MM.1S (cell line): ENCODE measurements around the gene LSM14B.

Source experiments
- DNase-seq: peaks from one replicate; pipeline ENCODE4 v3.0.0-alpha.2; 2015
- H2AFZ ChIP-seq: fragments of 300-600 bp; sonication (generic); 2 replicates; pipeline ENCODE4 v1.6.0; 2016; ENCODE audit warnings: antibody characterized with exemption, low read length
- H3F3A ChIP-seq: fragments of 300-600 bp; sonication (generic); 2 replicates; pipeline ENCODE4 v1.6.1; 2016; ENCODE audit warnings: mild to moderate bottlenecking, antibody characterized with exemption, low read length, moderate library complexity, mixed read lengths; ENCODE audit not compliant: insufficient read depth
- H3K27ac ChIP-seq: fragments of 300-600 bp; sonication (generic); 2 replicates; pipeline ENCODE4 v1.5.1; 2016; ENCODE audit warnings: mild to moderate bottlenecking, low read length
- H3K27me3 ChIP-seq: fragments of 300-600 bp; sonication (generic); replicated peaks from 2 replicates; pipeline ENCODE4 v1.6.0; 2016; ENCODE audit warnings: low read length; ENCODE audit not compliant: insufficient read depth
- H3K36me3 ChIP-seq: fragments of 300-600 bp; sonication (generic); replicated peaks from 2 replicates; pipeline ENCODE4 v1.6.1; 2016; ENCODE audit warnings: mild to moderate bottlenecking, low read length, mixed read lengths; ENCODE audit not compliant: insufficient read depth
- H3K4me1 ChIP-seq: fragments of 300-600 bp; sonication (generic); 2 replicates; pipeline ENCODE4 v1.6.1; 2016; ENCODE audit warnings: low read length, mixed read lengths
- H3K4me2 ChIP-seq: fragments of 300-600 bp; sonication (generic); 2 replicates; pipeline ENCODE4 v1.6.0; 2016; ENCODE audit warnings: low read depth, low read length
- H3K4me3 ChIP-seq: fragments of 300-600 bp; sonication (generic); 2 replicates; pipeline ENCODE4 v1.5.1; 2016; ENCODE audit warnings: low read length, mixed read lengths
- H3K79me2 ChIP-seq: fragments of 300-600 bp; sonication (generic); 2 replicates; pipeline ENCODE4 v1.6.1; 2016; ENCODE audit warnings: mixed run types, low read length, mixed read lengths
- H3K9ac ChIP-seq: fragments of 300-600 bp; sonication (generic); 2 replicates; pipeline ENCODE4 v1.6.1; 2016; ENCODE audit warnings: low read length, mixed read lengths
- H3K9me2 ChIP-seq: fragments of 300-600 bp; sonication (generic); replicated peaks from 2 replicates; pipeline ENCODE4 v1.6.1; 2016; ENCODE audit warnings: mild to moderate bottlenecking, low read length, mixed read lengths; ENCODE audit not compliant: insufficient read depth
- H3K9me3 ChIP-seq: fragments of 300-600 bp; sonication (generic); replicated peaks from 2 replicates; pipeline ENCODE4 v1.6.1; 2016; ENCODE audit warnings: mild to moderate bottlenecking, low read length, mixed read lengths; ENCODE audit not compliant: insufficient read depth
- H4K20me1 ChIP-seq: fragments of 300-600 bp; sonication (generic); 2 replicates; pipeline ENCODE4 v1.6.1; 2016; ENCODE audit warnings: mild to moderate bottlenecking, low read length, moderate library complexity, mixed read lengths; ENCODE audit not compliant: insufficient read depth
- CTCF ChIP-seq: fragments of 300-600 bp; sonication (generic); IDR thresholded peaks from 2 replicates; pipeline ENCODE4 v1.5.1; 2016; ENCODE audit warnings: antibody characterized with exemption, low read length, mixed read lengths
- EZH2 ChIP-seq: fragments of 300-600 bp; sonication (generic); optimal IDR thresholded peaks from 2 replicates; pipeline ENCODE3; 2017; ENCODE audit warnings: low read depth, mild to moderate bottlenecking, antibody characterized with exemption, low read length, mixed read lengths
- EZH2phosphoT487 ChIP-seq: fragments of 300-600 bp; sonication (generic); IDR thresholded peaks from 2 replicates; pipeline ENCODE4 v1.6.1; 2018; ENCODE audit warnings: antibody characterized with exemption, low read length

The LSM14B gene

GRCh38 chr20:62151225-62151624 lies 28.9 kb downstream of the LSM14B start:
- Histone ChIP-seq H4K20me1 (0 out of 2 replicates have a peak, but pooled peaks cover 3% of the 10 kb centered on the region), H3K27ac (no peak overlapping the region), H3K4me1 (no peaks in the 10 kb centered on the region), H3K36me3 (no peaks in the 10 kb centered on the region), H3K9ac (no peak overlapping the region), H2AFZ (no peak overlapping the region), H3K4me2 (no peak overlapping the region), H3K79me2 (peaks cover 80% of the 10 kb centered on the region), H3K4me3 (no peak overlapping the region), H3K9me2 (no peaks in the 10 kb centered on the region), H3K27me3 (no peaks in the 10 kb centered on the region), H3F3A (no peaks in the 10 kb centered on the region), H3K9me3 (no peaks in the 10 kb centered on the region)
- DNase-seq: no peak
- TF ChIP-seq EZH2phosphoT487 (no peak), CTCF (no peak), EZH2 (no peak)

- Histone ChIP-seq H3K9me3 (no peaks in the 10 kb centered on the region), H3F3A (no peaks in the 10 kb centered on the region), H3K4me1 (no peaks in the 10 kb centered on the region), H3K4me3 (no peak overlapping the region), H3K27me3 (no peaks in the 10 kb centered on the region), H3K27ac (no peak overlapping the region), H3K9me2 (no peaks in the 10 kb centered on the region), H3K9ac (no peak overlapping the region), H2AFZ (no peak overlapping the region), H3K4me2 (no peak overlapping the region), H3K79me2 (peaks cover 80% of the 10 kb centered on the region), H3K36me3 (no peaks in the 10 kb centered on the region), H4K20me1 (0 out of 2 replicates have a peak, but pooled peaks cover 2% of the 10 kb centered on the region)
- no peak for DNase-seq
- TF ChIP-seq EZH2phosphoT487 (no peak), EZH2 (no peak), CTCF (no peak)
Observed at GRCh38 chr20:62151835-62152364, 29.6 kb downstream of the LSM14B start.

- no peak for TF ChIP-seq EZH2phosphoT487
- TF ChIP-seq EZH2: no peak
- no peak for TF ChIP-seq CTCF
- Histone ChIP-seq H3K27me3 (no peaks in the 10 kb centered on the region), H2AFZ (no peak overlapping the region), H3F3A (no peaks in the 10 kb centered on the region), H3K36me3 (no peaks in the 10 kb centered on the region), H4K20me1 (no peaks in the 10 kb centered on the region), H3K4me1 (no peaks in the 10 kb centered on the region), H3K9ac (no peak overlapping the region), H3K4me3 (no peak overlapping the region), H3K79me2 (peaks cover 62% of the 10 kb centered on the region), H3K9me3 (no peaks in the 10 kb centered on the region), H3K9me2 (no peaks in the 10 kb centered on the region), H3K4me2 (no peak overlapping the region), H3K27ac (no peak overlapping the region)
- DNase-seq: no peak
Observed at GRCh38 chr20:62155428-62156253, 33.4 kb downstream of the LSM14B start.
